Panc1 (cell line): ENCODE results near the gene PTPN1. TPM values are rescaled to one million over a fixed set of nuclear protein-coding genes. Genes with fewer than 3 reads are reported as not detected.

Experiments used
- ATAC-seq: fragments of 200-7000 bp; cut with Tn5 transposase; 2 replicates; pipeline ENCODE4 v1.9.1; 2020; ENCODE audit warnings: mild to moderate bottlenecking, moderate library complexity
- BruUV-seq: library from RNA; stranded (reverse); fragments of 400-500 nt; replicated peaks from 2 replicates; lab custom pipeline; 2021; lab: Mats Ljungman, UMichigan
- CTCF ChIA-PET: fragments of 300-600 bp; sonication (Branson Sonifier 250); formaldehyde crosslinking; loops from one replicate; lab custom pipeline; 2022; ENCODE audit warnings: antibody characterized with exemption; lab: Charles Lee
- POLR2A ChIA-PET: fragments of 300-600 bp; sonication (Branson Sonifier 250); formaldehyde crosslinking; loops from one replicate; lab custom pipeline; 2022; ENCODE audit warnings: antibody characterized with exemption; lab: Charles Lee
- DNase-seq: peaks from one replicate; pipeline ENCODE4 v3.0.0-alpha.2; 2010; ENCODE audit warnings: low read depth, low spot score
- H3K27ac ChIP-seq: 2 replicates; pipeline ENCODE4 v1.5.1; 2011; ENCODE audit warnings: mild to moderate bottlenecking, low read length, inconsistent platforms
- H3K27me3 ChIP-seq: fragments of 200-500 bp; sonication (Bioruptor generic); 2 replicates; pipeline ENCODE4 v1.6.0; 2014; ENCODE audit warnings: low read length, inconsistent platforms; ENCODE audit not compliant: control insufficient read depth, insufficient read depth
- H3K36me3 ChIP-seq: fragments of 200-500 bp; sonication (Bioruptor generic); 2 replicates; pipeline ENCODE4 v1.5.1; 2014; ENCODE audit warnings: inconsistent platforms, mild to moderate bottlenecking, low read length, moderate library complexity; ENCODE audit not compliant: control insufficient read depth, insufficient read depth
- H3K4me1 ChIP-seq: 2 replicates; pipeline ENCODE4 v1.5.1; 2011; ENCODE audit warnings: inconsistent platforms, mild to moderate bottlenecking, low read length, moderate library complexity; ENCODE audit not compliant: control insufficient read depth, insufficient read depth
- H3K4me3 ChIP-seq, 2 experiments: 2 replicates each; pipeline ENCODE4 v1.5.1; 2011 to 2012; ENCODE audit warnings: low read depth in 2 of 2, low read length in 2 of 2, mild to moderate bottlenecking in 2 of 2, inconsistent platforms in 1 of 2, moderate library complexity in 1 of 2
- H3K9me3 ChIP-seq: fragments of 200-500 bp; sonication (Bioruptor generic); 2 replicates; pipeline ENCODE4 v1.5.1; 2014; ENCODE audit warnings: low read depth, mild to moderate bottlenecking, inconsistent platforms, low read length, moderate library complexity; ENCODE audit not compliant: control insufficient read depth, insufficient read depth
- CTCF ChIP-seq: fragments of 450-650 bp; IDR thresholded peaks from 2 replicates; pipeline ENCODE4 v1.5.1; 2017; ENCODE audit warnings: mild to moderate bottlenecking
- POLR2AphosphoS5 ChIP-seq: IDR thresholded peaks from 2 replicates; pipeline ENCODE4 v1.6.1; 2012; ENCODE audit warnings: mild to moderate bottlenecking, low read depth, low read length, moderate library complexity
- REST ChIP-seq, 2 experiments: IDR thresholded peaks; 2 replicates each; pipeline ENCODE4 v1.6.1; 2011 to 2012; ENCODE audit warnings: low read depth in 2 of 2, control low read depth in 1 of 2, low read length in 1 of 2, mild to moderate bottlenecking in 1 of 2, moderate library complexity in 1 of 2; ENCODE audit not compliant: insufficient read depth in 1 of 2
- SIN3A ChIP-seq: IDR thresholded peaks from 2 replicates; pipeline ENCODE4 v1.6.1; 2012; ENCODE audit warnings: low read depth, mild to moderate bottlenecking, low read length, moderate library complexity, borderline replicate concordance; ENCODE audit not compliant: insufficient read depth
- TCF7L2 ChIP-seq: IDR thresholded peaks from 2 replicates; pipeline ENCODE4 v1.6.1; 2011; ENCODE audit warnings: mild to moderate bottlenecking, low read depth, low read length, inconsistent platforms
- in situ Hi-C: cut with HindIII; loops from 2 replicates; pipeline ENCODE4 v1.10.0; 2016; ENCODE audit warnings: low sequenced_read_pairs, low pct_unique_long_range_greater_than_20kb
- intact Hi-C: fragments of 100-400 bp; cut with micrococcal nuclease; formaldehyde crosslinking; loops from one replicate; pipeline ENCODE4 v1.10.0; 2022; ENCODE audit not compliant: unreplicated experiment
- total RNA-seq: library from RNA; stranded (reverse); gene quantifications from one replicate; pipeline ENCODE4 v1.2.1, GENCODE V29; 2021; ENCODE audit not compliant: unreplicated experiment

PTPN1 gene
- total RNA-seq, 1 experiment from 2014 or later, result 42.2 TPM

GRCh38 chr20:50515471-50516106, 5.4 kb downstream of the PTPN1 start:
- ATAC-seq, result no peak
- no peak overlapping the region for H3K4me3 ChIP-seq
- no peak for DNase-seq
- CTCF ChIA-PET, result interaction anchor here (0.5 kb wide), 1 partner anchor 35 kb away, joined by 4 read pairs; no protein-coding TSS in a partner anchor
- no peak overlapping the region; the same call in 1 of the 2 replicates for H3K27ac ChIP-seq
- POLR2A ChIA-PET, result no interaction called here
- H3K4me1 ChIP-seq, result peaks cover 61% of the 10 kb centered on the region
- H3K27me3 ChIP-seq, result no peaks in the 10 kb centered on the region
- in situ Hi-C loops, result no loop called here
- no TSS peak for BruUV-seq
- no peaks in the 10 kb centered on the region; the same call in 1 of the 2 replicates for H3K36me3 ChIP-seq
- TF ChIP-seq POLR2AphosphoS5 (no peak), CTCF (no peak), REST (IDR thresholded peaks at IDR 0.05; ENCODE audit: insufficient read depth in 1 of 2, low read depth in 2 of 2, low read length in 1 of 2) (no peak), TCF7L2 (no peak), SIN3A (no peak)
- intact Hi-C loops, result loop anchor here (10.0 kb wide), 1 partner anchor 59 kb away; no protein-coding TSS in a partner anchor
- H3K9me3 ChIP-seq, result no peaks in the 10 kb centered on the region

GRCh38 chr20:50516180-50516934, 6.2 kb downstream of the PTPN1 start:
- H3K27ac ChIP-seq, result no peak overlapping the region; the same call in 1 of the 2 replicates
- ChIA-PET POLR2A (no interaction called here), CTCF (no interaction called here)
- no peaks in the 10 kb centered on the region; the same call in 1 of the 2 replicates for H3K36me3 ChIP-seq
- no peak for TF ChIP-seq TCF7L2
- TF ChIP-seq SIN3A, result no peak
- no peak for TF ChIP-seq REST (IDR thresholded peaks at IDR 0.05; ENCODE audit: insufficient read depth in 1 of 2, low read depth in 2 of 2, low read length in 1 of 2)
- no peak for TF ChIP-seq CTCF
- TF ChIP-seq POLR2AphosphoS5, result no peak
- no TSS peak for BruUV-seq
- ATAC-seq, result no peak
- H3K9me3 ChIP-seq, result no peaks in the 10 kb centered on the region
- peaks cover 65% of the 10 kb centered on the region for H3K4me1 ChIP-seq
- in situ Hi-C loops, result no loop called here
- intact Hi-C loops, result loop anchor here (10.0 kb wide), 1 partner anchor 58 kb away; no protein-coding TSS in a partner anchor
- no peak overlapping the region for H3K4me3 ChIP-seq
- H3K27me3 ChIP-seq, result no peaks in the 10 kb centered on the region
- no peak for DNase-seq
